ENCODE measurements around the gene RNF113B.

DNA sequence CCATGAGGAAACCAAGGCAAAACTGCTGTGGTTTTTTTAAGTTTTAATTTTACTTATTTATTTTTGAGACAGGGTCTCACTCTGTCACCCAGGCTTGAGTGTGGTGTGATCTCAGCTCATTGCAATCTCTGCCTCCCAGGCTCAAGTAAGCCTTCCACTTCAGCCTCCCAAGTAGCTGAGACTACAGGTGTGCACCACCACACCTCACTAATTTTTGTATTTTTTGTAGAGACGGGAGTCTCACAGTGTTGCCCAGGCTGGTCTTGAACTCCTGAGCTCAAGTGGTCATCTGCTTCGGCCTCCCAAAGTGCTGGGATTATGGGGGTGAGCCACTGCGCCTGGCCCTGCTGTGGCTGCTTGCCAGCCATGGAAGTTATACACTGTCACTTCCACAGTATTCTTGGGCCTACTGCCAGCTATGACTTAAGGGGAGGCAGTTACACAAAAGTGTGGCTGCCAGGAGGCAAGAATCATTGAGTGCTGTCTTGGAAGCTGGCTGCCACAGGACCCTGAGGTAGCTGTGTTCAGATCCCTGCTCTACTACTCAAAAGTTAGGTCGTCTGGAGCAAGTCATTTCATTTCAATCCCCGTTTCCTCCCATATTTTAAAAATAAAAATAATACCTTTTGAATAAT, 21.5 kb downstream of the RNF113B start:
- TF ChIP-seq, protein P1, sequence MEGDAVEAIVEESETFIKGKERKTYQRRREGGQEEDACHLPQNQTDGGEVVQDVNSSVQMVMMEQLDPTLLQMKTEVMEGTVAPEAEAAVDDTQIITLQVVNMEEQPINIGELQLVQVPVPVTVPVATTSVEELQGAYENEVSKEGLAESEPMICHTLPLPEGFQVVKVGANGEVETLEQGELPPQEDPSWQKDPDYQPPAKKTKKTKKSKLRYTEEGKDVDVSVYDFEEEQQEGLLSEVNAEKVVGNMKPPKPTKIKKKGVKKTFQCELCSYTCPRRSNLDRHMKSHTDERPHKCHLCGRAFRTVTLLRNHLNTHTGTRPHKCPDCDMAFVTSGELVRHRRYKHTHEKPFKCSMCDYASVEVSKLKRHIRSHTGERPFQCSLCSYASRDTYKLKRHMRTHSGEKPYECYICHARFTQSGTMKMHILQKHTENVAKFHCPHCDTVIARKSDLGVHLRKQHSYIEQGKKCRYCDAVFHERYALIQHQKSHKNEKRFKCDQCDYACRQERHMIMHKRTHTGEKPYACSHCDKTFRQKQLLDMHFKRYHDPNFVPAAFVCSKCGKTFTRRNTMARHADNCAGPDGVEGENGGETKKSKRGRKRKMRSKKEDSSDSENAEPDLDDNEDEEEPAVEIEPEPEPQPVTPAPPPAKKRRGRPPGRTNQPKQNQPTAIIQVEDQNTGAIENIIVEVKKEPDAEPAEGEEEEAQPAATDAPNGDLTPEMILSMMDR (IDR thresholded peaks at IDR 0.05), result no peak
- TF ChIP-seq POLR2A (IDR thresholded peaks at IDR 0.05; ENCODE audit: low read depth) (no peak), POLR2AphosphoS5 (IDR thresholded peaks at IDR 0.05) (no peak), EP300 (IDR thresholded peaks at IDR 0.05) (no peak)

Data from esophagus muscularis mucosa (tissue), 4 donors.